HG03565 (cell line): ENCODE measurements around the gene PIKFYVE.
A peak's percentile ranks its signal among the peaks of the same experiment; 100 is the strongest.
"Not testable (repeated sequence)": the region's sequence is repeated elsewhere in the genome, so short reads cannot be mapped to it uniquely, and the experiment has no call there.

Source experiments
- ATAC-seq: cut with Tn5 transposase; IDR thresholded peaks from one replicate; pipeline ENCODE4 v1.9.1; 2021; ENCODE audit warnings: mild to moderate bottlenecking, moderate library complexity; ENCODE audit not compliant: unreplicated experiment

PIKFYVE gene

DNA sequence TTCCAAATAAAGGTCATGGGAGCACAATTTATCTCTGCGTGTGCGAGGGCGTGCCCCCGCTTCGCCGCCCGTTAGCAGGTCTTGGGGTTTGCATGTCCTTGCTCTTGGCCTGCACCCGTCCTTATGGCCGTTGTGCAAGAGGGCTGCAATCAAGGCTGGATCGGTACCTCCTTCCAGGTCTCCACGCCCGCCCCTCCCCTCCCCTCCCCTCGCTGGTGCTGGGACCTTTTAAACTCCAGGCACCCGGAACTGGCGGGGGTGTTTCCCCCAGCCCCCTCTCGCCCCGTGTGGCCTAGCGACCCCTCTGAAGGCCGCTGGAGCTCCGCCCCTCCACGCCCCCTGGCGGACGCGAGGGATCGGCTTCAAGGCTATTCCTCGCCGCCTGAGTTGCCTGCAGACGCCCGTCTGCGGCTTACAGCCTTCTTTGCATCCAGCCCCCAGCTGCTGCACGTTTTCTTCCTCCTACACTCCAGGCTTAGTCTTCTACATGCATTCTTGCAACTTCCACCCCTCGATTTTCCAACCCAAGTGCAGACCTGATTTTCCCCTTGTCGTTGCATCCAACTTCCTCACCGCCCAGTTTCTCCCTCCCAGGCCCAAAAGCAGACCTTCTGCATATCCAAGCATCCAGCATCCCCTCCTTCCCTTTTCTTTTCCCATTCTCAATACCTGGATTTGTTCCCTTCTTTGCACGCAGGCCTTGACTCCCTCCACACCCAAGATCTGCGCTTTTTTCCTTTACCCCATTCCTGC, 11.8 kb upstream of the PIKFYVE start:
- ATAC-seq, result peak; percentile 62

DNA sequence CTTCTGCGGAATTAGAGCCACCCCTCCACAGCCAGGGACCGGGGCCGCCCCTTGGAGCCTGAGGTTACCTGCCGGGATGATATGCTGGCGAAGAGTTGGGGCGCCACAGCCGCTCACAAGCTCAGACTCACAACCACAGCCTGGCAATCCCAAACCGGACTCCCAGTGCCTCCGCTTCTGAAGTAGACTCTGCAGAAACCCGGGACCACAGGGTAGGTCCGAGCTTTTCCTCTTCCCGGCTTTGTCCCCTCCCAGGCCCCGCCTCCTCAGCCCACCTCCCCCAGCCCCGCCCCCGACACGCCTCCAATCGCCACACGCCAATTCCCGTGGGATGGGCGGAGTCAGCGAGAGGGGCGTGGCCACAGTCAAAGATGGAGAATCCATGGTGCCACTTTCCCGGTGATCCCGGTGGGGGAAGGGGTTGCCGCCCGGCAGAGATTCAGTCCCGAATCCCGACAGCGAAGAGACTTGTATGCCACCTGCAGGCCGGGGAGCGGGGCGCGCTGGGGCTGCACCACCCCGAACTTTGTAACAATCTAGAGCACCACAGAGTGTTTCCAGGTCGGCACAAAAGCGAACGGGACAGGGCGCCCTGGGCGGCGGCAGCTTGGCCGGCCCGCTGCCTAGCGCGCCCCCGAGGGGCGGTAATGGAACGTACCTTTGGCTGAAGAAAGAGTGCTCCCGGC, 11.0 kb upstream of the PIKFYVE start, which contains the start of gene IDH1:
IDH1 (minus strand) TSS at position 201 of the 686 bp plus-strand sequence. CDS start 3,520 bp downstream, outside the sequence.
- peak; percentile 73 for ATAC-seq

DNA sequence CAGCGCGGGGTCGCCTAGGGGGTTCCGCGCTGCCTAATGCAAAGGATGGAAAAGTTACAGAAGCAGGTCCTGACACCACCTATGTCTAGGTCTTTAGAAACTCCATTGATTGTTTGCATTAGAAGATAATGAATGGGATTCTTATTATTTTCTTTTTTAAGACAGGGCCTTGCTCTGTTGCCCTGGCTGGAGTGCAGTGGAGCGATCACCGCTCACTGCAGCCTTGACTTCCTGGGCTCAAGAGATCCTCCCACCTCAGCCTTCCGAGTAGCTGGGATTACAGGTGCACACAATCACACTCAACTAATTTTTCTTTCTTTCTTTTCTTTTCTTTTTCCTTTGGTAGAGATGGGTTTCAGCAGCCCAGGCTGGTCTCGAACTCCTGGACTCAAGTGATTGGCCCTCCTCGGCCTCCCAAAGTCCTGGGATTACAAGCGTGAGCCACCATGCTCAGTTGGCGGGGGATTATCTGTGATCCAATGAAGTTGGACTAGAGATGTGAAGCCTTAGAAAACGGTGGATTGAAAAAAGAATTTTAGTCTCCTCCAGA, 10.4 kb upstream of the PIKFYVE start:
- ATAC-seq, result peak; percentile 14

DNA sequence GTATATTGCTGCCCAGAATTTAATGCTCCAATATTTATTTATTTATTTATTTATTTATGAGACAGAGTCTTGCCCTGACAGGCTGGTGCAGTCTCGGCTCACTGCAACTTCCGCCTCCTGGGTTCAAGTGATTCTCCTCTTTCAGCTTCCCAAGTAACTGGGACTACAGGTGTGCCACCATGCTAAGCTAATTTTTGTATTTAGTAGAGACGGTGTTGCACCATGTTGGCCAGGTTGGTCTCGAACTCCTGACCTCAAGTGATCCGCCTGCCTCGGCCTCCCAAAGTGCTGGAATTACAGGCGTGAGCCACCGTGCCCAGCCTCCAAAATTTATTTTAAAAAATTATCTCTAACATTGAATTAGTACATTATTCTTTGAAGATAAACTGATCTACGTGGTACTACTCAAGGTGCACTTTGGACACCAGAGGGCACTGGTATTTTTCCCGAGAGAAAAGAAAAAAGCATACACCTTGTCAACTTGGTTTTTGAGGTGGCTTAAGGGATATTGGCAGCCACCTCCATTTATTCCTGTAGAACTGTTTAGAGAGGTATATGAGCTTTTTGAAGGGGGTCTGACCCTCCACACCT, 9.8 kb upstream of the PIKFYVE start:
- no peak for ATAC-seq

DNA sequence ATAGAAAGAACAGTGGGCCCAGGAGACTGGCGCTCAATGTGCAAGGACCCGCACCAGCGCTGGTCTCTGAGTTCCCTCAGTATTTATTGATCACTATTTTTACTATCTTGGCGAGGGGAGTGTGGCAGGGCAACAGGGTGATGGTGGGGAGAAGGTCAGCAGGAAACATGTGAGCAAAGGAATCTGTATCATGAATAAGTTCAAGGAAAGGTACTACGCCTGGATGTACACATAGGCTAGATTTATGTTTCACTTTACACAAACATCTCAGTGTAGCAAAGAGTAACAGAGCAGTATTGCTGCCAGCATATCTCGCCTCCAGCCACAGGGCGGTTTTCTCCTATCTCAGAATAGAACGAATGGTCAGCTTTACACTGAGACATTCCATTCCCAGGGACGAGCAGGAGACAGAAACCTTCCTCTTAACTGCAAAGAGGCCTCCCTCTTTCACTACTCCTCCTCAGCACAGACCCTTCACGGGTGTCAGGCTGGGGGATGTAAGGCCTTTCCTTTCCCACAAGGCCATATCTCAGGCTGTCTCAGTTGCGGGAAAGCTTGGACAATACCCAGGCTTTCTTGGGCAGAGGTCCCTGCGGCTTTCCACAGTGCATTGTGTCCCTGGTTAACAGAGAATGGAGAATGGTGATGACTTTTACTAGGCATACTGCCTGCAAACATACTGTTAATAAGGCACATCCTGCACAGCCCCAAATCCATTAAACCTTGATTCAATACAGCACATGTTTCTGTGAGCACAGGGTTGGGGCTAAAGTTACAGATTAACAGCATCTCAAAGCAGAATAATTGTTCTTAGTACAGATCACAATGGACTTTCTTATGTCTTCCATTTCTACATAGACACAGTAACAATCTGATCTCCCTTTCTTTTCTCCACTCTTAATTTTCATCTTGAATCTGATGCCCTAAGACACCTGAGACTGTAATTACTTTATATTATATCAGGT, 8.9 kb upstream of the PIKFYVE start:
- not testable (repeated sequence) for ATAC-seq

DNA sequence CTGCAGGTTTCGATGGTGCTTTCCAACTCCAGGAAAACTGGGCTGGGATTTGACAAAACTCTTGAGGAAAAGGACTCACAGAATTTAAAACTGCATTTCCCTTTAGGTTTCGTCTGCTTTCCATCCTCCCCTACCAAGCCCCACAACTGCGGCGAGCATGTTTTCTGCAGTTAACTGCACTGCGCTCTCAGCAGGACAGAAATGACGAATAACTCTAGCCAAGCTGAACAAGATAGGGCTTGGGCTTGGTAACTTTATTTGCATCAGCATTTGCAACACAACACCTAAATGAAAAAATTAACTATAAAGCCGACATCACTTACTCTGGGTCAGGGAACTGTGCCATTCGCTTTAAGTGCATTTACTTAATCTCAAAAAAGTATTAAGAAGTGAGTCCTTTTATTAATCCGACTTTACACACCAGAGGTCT, 669 bp upstream of the PIKFYVE start:
- ATAC-seq, result peak; percentile 39

DNA sequence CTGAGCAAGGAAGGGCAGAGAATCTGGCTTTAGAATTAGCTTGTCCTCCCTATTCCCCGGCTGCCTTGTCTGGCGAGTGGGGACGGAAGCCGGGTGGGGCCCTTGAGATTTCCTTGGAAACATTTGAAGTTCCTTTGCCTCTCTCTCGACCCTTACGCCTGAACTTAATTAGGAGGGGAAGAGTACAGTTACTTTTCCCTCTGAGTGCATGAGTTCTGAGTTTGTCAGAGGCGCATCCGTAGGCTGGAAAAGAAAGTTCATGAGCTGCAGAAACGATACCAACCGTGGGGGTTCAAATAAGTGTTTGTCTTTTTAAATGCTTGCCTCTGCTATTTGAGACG, 468 bp downstream of the PIKFYVE start:
- ATAC-seq, result no peak

DNA sequence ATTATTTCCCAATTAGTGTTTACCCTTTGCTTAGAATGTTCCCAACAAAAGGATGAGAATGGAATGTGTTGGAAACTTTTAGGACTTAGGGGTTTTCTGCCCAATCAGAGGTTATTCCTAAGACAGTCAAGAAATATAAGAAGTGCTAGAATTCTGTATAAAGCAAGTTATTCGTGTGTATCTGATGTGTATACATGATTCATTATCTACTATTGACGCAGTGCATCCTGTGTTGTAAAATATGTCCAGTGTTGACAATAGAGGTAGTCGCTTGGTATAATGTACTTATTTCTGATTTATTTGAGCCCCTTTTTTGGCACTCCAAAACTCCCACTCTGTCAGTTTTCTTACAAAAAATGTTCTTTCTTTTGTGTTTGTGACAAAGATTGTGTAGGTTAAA, 881 bp downstream of the PIKFYVE start:
- no peak for ATAC-seq

DNA sequence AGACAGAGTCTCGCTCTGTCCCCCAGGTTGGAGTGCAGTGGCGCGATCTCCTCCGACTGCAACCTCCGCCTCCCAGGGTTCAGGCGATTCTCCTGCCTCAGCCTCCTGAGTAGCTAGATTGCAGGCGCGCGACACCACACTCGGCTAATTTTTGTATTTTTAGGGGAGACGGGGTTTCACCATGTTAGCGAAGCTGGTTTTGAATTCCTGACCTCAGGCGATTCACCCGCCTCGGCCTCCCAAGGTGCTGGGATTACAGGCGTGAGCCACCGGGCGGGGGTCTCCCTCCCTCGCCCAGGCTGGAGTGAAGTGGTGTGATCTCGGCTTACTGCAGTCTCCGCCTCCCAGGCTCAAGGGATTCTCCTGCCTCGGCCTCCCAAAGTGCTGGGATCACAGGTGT, 1.5 kb downstream of the PIKFYVE start:
- ATAC-seq, result not testable (repeated sequence)

DNA sequence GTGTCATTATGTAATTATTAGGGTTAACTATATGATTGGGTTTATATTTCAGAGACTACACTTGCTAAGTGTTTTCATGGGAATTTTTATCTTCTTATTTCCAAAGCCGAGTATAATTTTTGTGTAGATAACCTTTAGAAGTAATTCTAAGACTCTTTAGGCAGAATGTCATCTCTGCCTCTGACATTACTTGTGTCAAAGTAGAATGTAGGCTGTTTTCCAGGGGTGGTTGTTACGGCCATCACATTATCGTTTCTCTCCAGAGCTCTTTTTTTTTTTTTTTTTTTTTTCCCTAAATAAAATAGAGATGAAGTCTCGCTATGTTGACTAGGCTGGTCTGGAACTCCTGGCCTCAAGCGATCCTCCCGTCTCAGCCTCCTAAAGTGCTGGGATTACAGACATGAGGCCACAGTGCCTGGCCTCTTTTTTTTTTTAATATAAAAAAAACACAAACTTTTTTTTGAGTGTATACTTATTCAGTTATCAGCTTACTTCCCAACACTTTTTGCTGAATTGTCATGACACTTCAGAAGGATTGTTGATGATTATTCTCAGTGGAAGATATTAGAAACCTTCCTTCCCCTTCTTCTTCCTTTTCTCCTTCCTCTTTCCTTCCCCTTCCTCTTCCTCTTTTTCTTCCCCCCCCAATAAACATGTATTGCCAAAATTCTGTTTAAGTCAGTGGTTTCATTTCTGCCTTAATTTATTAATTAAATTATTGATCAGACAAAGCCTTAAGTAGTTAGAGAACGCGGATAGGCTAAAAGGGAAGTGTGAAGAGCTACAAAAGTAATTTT, 2.3 kb downstream of the PIKFYVE start:
- no peak for ATAC-seq

DNA sequence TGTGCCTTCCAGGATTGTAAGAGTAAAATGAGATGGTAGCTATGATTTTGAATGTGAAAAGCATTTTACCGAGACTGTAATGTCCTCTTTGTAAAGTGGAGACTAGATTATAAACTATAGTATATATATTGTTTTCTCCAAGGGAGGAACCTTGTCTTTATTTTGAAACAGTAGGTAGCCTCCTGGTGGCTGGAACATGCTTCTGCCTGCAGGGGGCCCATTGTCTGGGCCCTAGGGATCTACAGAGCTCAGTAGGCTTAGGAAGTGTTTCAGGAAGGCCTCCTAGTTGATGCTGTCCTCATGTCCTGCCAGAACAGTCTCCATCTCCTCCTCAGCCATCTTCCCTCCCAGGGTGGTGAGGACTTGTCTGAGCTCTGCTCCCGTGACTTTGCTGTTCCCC, 3.0 kb downstream of the PIKFYVE start:
- no peak for ATAC-seq

DNA sequence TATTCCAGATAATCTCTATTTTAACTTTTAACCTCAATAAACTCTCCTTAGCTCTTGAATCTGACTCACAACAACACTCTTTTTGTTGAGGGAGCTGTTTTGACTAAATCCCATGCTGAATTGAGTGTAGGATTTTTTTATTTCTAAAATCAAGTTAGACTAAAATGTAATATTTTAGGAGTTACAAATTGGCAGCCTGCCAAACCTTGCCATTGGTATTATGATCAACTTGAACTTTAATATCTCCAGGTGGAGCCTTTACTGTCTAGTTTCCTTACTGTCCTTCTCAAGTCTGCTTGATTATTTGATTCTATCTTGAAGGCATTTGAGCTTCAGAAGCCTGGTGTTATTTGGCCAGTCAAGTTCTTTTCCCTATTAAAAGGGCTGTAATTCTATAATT, 8.7 kb downstream of the PIKFYVE start:
- no peak for ATAC-seq

DNA sequence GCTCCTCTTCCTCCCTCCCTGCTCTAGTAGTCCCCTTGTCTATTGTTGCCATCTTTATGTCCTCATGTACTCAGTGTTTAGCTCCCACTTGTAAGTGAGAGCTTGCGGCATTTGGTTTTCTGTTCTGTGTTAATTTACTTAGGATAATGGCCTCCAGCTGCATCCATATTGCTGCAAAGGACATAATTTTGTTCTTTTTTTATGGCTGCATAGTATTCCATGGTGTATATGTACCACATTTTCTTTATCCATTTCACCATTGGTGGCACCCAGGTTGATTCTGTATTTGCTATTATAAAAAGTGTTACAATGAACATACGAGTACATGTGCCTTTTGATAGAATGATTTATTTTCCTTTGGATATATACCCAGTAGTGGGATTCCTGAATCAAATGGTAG, 12.5 kb downstream of the PIKFYVE start:
- ATAC-seq, result no peak

DNA sequence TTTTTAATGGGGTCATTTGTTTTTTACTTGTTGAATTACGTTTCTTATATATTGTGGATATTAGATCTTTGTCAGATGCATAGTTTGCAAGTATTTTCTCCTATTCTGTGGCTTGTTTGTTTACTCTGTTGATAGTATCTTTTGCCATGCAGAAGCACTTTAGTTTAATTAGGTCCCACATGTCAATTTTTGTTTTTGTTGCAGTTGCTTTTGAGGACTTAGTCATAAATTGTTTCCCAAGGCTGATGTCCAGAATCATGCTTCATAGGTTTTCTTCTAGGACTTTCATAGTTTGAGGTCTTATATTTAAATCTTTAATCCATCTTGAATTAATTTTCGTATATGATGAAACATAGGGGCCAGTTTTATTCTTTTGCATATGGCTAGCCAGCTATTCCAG, 13.2 kb downstream of the PIKFYVE start:
- no peak for ATAC-seq

DNA sequence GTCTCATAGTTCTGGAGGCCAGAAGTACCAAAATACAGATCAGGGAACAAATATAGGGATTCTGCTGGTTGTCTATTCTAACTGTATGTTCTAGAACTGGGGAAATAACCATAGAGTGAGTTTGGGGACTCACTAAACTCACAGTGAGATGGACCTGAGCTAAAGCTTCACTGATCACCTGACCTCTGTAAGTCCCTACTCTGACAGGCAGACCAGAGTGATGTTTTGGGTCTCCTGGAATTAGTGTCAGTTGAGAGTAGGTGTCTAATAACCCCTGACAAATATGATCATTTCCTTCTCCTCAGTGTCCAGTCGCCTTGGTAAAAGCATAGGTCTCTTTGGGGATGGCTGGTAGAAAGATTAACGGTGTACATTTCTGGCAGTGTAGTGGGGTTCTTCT, 14.2 kb downstream of the PIKFYVE start:
- peak; percentile 30 for ATAC-seq

DNA sequence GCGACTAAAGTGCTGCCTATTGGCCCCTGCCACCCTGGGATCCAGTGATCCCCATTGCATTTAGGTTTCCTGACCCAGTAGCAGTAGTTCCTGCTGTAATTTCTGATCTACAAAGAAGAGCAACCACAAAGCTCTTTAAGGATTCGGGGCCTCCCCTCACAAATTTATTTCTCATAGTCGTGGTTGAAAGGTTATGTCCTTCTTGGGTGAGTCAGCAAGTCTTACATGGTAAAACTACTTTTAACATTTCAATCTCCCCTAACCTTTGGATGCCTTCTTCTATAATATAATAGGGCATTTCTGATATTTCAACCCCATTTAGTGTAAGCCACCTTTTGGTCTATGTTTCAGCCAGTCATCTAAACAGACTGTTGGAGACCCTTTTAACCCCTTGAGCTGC, 14.9 kb downstream of the PIKFYVE start:
- peak; percentile 58 for ATAC-seq

DNA sequence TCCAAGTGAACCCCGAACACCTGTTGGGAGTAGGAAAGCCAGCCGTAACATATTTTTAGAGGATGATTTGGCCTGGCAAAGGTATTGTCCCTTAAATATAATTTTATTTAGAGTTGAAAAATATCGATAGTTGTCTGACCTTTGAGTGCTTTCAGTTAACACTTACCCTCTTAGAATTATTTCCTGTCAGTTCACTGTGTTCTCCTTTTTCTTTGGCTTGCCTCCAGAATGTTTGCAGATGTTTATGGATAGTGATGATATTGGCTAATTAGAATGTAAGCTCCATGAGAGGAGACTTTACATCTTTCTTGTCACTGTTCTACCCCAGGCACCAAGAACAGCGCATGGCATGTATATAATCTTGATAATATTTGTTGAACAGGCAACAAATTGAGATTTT, 19.8 kb downstream of the PIKFYVE start:
- ATAC-seq, result no peak

DNA sequence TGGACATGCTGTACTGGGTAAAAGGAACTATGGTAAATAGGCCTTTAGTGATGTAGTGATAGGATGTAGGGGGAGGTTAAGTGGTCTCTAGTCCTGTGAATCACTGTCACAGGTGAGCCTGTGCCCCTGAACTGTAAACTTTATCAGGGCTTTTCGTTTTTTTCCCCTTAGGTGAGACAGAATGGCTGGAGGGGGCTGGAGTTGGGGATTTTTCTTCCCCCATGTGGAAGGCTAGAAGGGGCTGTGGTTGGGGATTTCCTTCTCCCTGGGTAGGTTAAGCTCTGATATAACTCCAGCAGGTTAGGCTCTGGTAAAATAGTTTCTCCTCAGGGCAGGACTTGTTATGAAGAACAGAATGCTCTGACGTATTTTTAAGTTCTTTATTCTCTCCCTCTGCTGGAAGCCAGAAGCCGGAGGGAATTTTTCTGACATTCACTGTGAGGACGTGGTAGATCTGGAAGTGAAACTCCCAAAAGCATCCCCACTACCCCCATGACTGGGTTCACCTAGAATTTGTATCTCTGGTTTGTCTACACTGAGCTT, 28.5 kb downstream of the PIKFYVE start:
- peak; percentile 38 for ATAC-seq

DNA sequence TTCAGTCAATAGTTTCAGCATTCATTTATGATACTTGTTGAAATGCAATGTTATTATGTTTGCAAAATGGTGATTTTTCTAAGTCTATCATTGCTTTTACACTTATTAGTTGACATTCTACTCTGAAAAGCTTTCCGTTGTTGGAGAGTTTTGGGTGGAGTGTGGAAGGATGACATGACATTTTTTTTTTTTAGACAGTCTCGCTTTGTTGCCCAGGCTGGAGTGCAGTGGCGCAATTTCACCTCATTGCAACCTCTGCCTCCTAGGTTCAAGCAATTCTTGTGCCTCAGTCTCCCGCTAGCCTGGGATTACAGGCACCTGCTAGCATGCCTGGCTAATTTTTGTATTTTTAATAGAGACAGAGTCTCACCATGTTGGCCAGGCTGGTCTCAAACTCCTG, 29.8 kb downstream of the PIKFYVE start:
- no peak for ATAC-seq

DNA sequence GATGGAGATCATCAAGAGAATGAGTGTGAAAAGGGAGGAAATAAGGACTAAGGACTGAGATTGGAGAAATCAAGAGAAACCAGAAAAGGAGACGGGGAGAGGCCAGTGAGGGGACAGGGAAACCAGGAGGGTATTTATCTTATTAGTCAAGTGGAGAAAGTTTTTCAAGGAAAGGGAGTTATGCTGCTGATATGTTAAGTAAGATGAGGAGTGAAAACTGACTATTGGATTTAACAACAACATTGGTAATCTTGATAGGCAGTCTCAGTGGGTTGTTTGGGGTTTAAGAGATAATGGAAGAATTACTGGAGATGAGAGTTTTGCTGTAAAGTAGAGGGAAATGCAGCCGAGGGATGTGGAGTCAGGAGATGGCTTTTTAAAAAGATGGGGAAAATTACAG, 30.6 kb downstream of the PIKFYVE start:
- no peak for ATAC-seq
